ENCODE data around the gene NDUFV3.

Gene NDUFV3

DNA sequence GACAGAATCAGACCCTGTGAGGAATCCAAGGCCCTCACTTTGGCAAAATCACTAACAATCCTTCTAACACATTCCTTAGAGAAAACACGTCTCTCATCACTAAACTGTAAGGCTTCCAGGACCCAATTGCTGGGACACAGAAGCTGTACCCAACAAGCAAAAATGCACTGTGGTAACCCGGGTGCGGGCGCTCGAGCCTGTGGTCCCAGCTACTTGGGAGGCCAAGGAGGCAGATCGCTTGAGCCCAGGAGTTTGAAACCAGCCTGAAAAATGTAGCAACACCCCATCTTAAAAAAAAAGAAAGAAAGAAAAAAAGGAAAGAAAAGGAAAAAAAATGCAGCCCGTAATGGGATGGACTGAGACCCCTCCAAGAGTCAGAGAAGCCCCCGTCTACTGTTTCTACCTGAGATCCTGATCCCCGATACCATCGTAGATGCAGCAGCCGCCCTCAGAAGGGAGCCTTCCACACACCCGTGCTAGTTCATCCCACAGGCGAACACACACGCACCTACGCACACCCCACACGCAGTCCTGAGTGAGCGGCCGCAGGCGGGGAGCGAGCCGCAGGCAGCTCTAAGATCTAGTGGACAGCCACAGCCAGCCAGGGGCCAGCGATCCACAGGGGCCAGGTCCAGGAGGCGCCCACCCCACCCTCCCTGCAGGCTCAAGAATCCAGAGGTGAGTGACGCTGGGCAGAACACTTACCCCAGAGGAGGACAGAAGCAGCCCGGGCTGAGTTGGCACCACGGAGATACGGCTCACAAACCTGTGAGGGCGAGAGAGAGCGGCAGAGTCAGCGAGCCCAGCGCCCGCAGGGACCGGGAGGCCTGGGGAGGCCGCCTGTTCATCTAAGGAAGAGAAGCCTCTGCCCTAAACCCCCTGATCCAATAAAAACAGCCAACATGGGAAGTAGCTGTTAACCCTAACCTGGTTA, 33.9 kb upstream of the NDUFV3 start:
- CTCF ChIA-PET = interaction anchor here (1.3 kb wide), 1 partner anchor 10 kb away, joined by 3 read pairs; no protein-coding TSS in a partner anchor
- H3K27ac ChIP-seq (ENCODE audit: extremely low read depth, low read depth, low read length) = no peak overlapping the region
- H3K4me1 ChIP-seq (ENCODE audit: control insufficient read depth, insufficient read depth, low read length) = no peaks in the 10 kb centered on the region
- H3K9me3 ChIP-seq (ENCODE audit: control insufficient read depth, insufficient read depth, low read depth, low read length) = no peaks in the 10 kb centered on the region
- POLR2A ChIA-PET = no interaction called here
- no peak overlapping the region for H3K4me3 ChIP-seq (ENCODE audit: low read depth, low read length)
- TF ChIP-seq ZNF335 (tag by site-specific recombination; conservative IDR thresholded peaks at IDR 0.05) (no peak), ZNF174 (tag by site-specific recombination; IDR thresholded peaks at IDR 0.05) (no peak), ZNF202 (tag by site-specific recombination; IDR thresholded peaks at IDR 0.05; ENCODE audit: borderline replicate concordance) (no peak), EGR2 (tag by site-specific recombination; IDR thresholded peaks at IDR 0.05; ENCODE audit: low read depth) (peak; percentile 49; the same call in 1 of the 2 replicates), GFI1B (tag by site-specific recombination; IDR thresholded peaks at IDR 0.05) (no peak)
- peaks cover 22 to 90% of the 10 kb centered on the region in 2 experiments; a peak in 2 of 3 replicates for H3K36me3 ChIP-seq (ENCODE audit: control insufficient read depth in 2 of 2, insufficient read depth in 1 of 2, low read length in 2 of 2)

DNA sequence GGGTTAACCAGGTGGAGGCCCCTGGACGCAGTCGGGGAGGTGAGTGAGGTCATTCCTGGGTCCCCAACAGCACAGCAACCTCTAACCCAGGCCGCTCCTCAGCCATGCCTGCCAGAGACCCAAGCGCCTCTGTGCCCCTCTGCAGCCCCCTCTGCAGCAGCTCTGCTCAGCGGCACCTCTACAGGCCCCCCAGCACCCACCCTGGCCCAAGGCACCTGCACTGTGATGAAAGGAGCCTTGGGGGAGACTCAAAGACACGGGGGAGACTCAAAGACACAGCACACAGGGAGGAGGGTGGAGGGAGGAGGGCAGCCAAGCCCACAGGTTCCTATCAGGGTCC, 33.2 kb upstream of the NDUFV3 start:
- ChIA-PET CTCF (no interaction called here), POLR2A (no interaction called here)
- Histone ChIP-seq H3K4me3 (ENCODE audit: low read depth, low read length) (no peak overlapping the region), H3K9me3 (ENCODE audit: control insufficient read depth, insufficient read depth, low read depth, low read length) (no peaks in the 10 kb centered on the region), H3K4me1 (ENCODE audit: control insufficient read depth, insufficient read depth, low read length) (no peaks in the 10 kb centered on the region), H3K36me3 (ENCODE audit: control insufficient read depth in 2 of 2, insufficient read depth in 1 of 2, low read length in 2 of 2) (peaks cover 18 to 90% of the 10 kb centered on the region in 2 experiments; a peak in 2 of 3 replicates), H3K27ac (ENCODE audit: extremely low read depth, low read depth, low read length) (no peak overlapping the region)
- TF ChIP-seq ZNF777 (tag by site-specific recombination; IDR thresholded peaks at IDR 0.05; ENCODE audit: borderline replicate concordance) (no peak), HOXD13 (CRISPR knock-in tag; IDR thresholded peaks at IDR 0.05; ENCODE audit: borderline replicate concordance) (no peak), ZNF19 (tag by site-specific recombination; IDR thresholded peaks at IDR 0.05; ENCODE audit: low read depth) (no peak), ZNF623 (tag by site-specific recombination; IDR thresholded peaks at IDR 0.05) (no peak)

DNA sequence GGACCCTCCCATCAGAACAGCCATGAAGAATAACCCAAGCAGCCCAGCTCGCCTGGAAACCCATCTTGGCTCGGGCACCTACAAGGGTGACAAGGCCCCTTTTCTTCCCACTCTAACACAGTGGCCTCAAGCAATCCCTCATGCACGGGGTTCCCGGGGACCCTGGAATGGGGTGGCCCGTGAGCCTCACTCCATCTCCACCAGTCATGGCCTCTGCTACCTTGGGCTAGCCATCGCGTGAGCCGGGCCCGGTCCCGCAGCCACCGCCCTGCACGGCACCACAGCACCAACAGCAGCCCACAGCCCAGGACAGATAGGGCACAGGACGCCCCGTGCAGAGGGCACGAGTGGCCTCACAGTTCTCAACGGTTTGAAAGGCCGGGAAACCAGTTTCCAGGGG, 32.8 kb upstream of the NDUFV3 start:
- ChIA-PET POLR2A (no interaction called here), CTCF (no interaction called here)
- peaks cover 17 to 90% of the 10 kb centered on the region in 2 experiments; a peak in 2 of 3 replicates for H3K36me3 ChIP-seq (ENCODE audit: control insufficient read depth in 2 of 2, insufficient read depth in 1 of 2, low read length in 2 of 2)
- H3K4me1 ChIP-seq (ENCODE audit: control insufficient read depth, insufficient read depth, low read length) = no peaks in the 10 kb centered on the region
- no peak overlapping the region for H3K27ac ChIP-seq (ENCODE audit: extremely low read depth, low read depth, low read length)
- no peak overlapping the region for H3K4me3 ChIP-seq (ENCODE audit: low read depth, low read length)
- H3K9me3 ChIP-seq (ENCODE audit: control insufficient read depth, insufficient read depth, low read depth, low read length) = no peaks in the 10 kb centered on the region
- TF ChIP-seq ZBTB20 (tag by site-specific recombination; IDR thresholded peaks at IDR 0.05) = no peak
- no peak for TF ChIP-seq ZNF239 (tag by site-specific recombination; IDR thresholded peaks at IDR 0.05)
- no peak for TF ChIP-seq ZNF214 (tag by site-specific recombination; IDR thresholded peaks at IDR 0.05; ENCODE audit: borderline replicate concordance)
- TF ChIP-seq SALL2 (tag by site-specific recombination; IDR thresholded peaks at IDR 0.05; ENCODE audit: borderline replicate concordance) = no peak
- TF ChIP-seq ZBTB17 (tag by site-specific recombination; IDR thresholded peaks at IDR 0.05) = no peak
- no peak for TF ChIP-seq SP2 (tag by site-specific recombination; IDR thresholded peaks at IDR 0.05)
- no peak for TF ChIP-seq BCL6B (tag by site-specific recombination; IDR thresholded peaks at IDR 0.05)
- TF ChIP-seq REST (tag by site-specific recombination; IDR thresholded peaks at IDR 0.05) = no peak
- TF ChIP-seq ZSCAN23 (tag by site-specific recombination; IDR thresholded peaks at IDR 0.05) = no peak
- no peak for TF ChIP-seq ZNF645 (tag by site-specific recombination; IDR thresholded peaks at IDR 0.05)
- TF ChIP-seq ZNF654 (tag by site-specific recombination; IDR thresholded peaks at IDR 0.05; ENCODE audit: low read depth) = no peak
- TF ChIP-seq ZSCAN30 (tag by site-specific recombination; IDR thresholded peaks at IDR 0.05) = no peak
- TF ChIP-seq ZNF670 (tag by site-specific recombination; IDR thresholded peaks at IDR 0.05; ENCODE audit: low read depth) = no peak
- TF ChIP-seq ZNF558 (tag by site-specific recombination; IDR thresholded peaks at IDR 0.05) = no peak
